ENCODE measurements around the gene C6orf89.

DNA sequence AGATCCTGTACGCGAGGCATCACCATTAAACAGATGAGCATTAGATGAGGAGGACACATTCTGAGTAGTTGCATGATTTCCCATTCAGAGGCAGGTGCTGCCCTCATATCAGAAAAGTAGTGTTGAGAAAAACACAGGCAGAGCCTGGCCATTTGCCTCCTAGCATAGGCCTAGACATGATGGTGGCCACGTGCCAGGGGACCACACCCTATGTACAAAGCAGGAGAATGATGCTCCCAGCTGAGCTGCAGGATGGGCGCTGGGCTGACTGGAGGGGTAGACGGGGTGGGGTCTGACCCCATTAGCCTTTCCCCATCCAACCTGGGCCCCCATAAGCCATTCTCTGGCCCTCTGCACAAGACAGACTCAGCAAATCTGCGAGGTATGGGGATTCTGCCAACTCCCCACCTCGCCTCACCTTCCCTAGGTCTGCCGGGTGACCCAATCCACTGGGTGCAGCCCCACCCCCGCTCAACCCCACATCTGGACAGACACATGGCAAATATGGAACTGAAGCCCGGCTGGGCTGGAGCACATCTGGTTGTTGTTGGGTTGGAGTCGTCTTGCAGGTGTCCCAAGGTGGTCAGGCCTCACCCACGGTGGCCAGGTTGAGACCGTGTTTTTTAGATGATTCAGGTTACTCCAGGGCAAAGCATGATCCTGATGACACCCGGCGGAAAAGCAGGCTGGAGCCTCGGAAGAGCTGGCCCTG, 82.7 kb downstream of the C6orf89 start:
- TF ChIP-seq POLR2AphosphoS5 (IDR thresholded peaks at IDR 0.05; ENCODE audit: low read depth, low read length) (no peak), TAF1 (IDR thresholded peaks at IDR 0.05; ENCODE audit: borderline replicate concordance, insufficient read depth, low read length) (no peak), SIN3A (IDR thresholded peaks at IDR 0.05; ENCODE audit: borderline replicate concordance, insufficient read depth, low read length) (no peak), FOXP2 (optimal IDR thresholded peaks at IDR 0.05; ENCODE audit: borderline replicate concordance, extremely low read depth, extremely low read length, insufficient read depth) (no peak)
- TF ChIP-seq, protein P1, sequence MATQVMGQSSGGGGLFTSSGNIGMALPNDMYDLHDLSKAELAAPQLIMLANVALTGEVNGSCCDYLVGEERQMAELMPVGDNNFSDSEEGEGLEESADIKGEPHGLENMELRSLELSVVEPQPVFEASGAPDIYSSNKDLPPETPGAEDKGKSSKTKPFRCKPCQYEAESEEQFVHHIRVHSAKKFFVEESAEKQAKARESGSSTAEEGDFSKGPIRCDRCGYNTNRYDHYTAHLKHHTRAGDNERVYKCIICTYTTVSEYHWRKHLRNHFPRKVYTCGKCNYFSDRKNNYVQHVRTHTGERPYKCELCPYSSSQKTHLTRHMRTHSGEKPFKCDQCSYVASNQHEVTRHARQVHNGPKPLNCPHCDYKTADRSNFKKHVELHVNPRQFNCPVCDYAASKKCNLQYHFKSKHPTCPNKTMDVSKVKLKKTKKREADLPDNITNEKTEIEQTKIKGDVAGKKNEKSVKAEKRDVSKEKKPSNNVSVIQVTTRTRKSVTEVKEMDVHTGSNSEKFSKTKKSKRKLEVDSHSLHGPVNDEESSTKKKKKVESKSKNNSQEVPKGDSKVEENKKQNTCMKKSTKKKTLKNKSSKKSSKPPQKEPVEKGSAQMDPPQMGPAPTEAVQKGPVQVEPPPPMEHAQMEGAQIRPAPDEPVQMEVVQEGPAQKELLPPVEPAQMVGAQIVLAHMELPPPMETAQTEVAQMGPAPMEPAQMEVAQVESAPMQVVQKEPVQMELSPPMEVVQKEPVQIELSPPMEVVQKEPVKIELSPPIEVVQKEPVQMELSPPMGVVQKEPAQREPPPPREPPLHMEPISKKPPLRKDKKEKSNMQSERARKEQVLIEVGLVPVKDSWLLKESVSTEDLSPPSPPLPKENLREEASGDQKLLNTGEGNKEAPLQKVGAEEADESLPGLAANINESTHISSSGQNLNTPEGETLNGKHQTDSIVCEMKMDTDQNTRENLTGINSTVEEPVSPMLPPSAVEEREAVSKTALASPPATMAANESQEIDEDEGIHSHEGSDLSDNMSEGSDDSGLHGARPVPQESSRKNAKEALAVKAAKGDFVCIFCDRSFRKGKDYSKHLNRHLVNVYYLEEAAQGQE (IDR thresholded peaks at IDR 0.05; ENCODE audit: insufficient read depth in 1 of 2, low read depth in 2 of 2, low read length in 2 of 2) = no peak
